OCI-LY3 (cell line): ENCODE measurements around the gene VPS41.

Source experiments
- H2AFZ ChIP-seq: fragments of 200-600, 300-600 bp; shearing (Covaris generic); 2 replicates; pipeline ENCODE4 v1.6.0; 2014; ENCODE audit warnings: antibody characterized with exemption, low read depth, low read length
- H3K27ac ChIP-seq: fragments of 200-600, 300-600 bp; sonication (generic); 2 replicates; pipeline ENCODE4 v1.5.1; 2014; ENCODE audit warnings: mild to moderate bottlenecking, low read length, moderate library complexity, mixed read lengths
- H3K27me3 ChIP-seq: fragments of 200-600, 300-600 bp; sonication (generic); 2 replicates; pipeline ENCODE4 v1.6.1; 2014; ENCODE audit warnings: low read depth, low read length, mixed read lengths
- H3K36me3 ChIP-seq: fragments of 200-600, 300-600 bp; sonication (generic); replicated peaks from 2 replicates; pipeline ENCODE3; 2014; ENCODE audit warnings: low read depth, low read length, mixed read lengths
- H3K4me1 ChIP-seq: fragments of 300-600, 200-600 bp; sonication (generic); 2 replicates; pipeline ENCODE4 v1.6.1; 2014; ENCODE audit warnings: low read length, mixed read lengths
- H3K4me2 ChIP-seq: fragments of 200-600, 300-600 bp; sonication (generic); 2 replicates; pipeline ENCODE4 v1.6.1; 2014; ENCODE audit warnings: low read length, mixed read lengths
- H3K4me3 ChIP-seq: fragments of 300-600, 200-600 bp; sonication (generic); 2 replicates; pipeline ENCODE4 v1.5.1; 2014; ENCODE audit warnings: antibody characterized with exemption, mild to moderate bottlenecking, low read length, moderate library complexity
- H3K79me2 ChIP-seq: fragments of 300-600, 200-600 bp; shearing (Covaris generic); 2 replicates; pipeline ENCODE4 v1.6.1; 2014; ENCODE audit warnings: mild to moderate bottlenecking, low read length, mixed read lengths
- H3K9ac ChIP-seq: fragments of 300-600, 200-600 bp; shearing (Covaris generic); 2 replicates; pipeline ENCODE4 v1.6.0; 2014; ENCODE audit warnings: mild to moderate bottlenecking, low read length, moderate library complexity
- H3K9me3 ChIP-seq: fragments of 200-600, 300-600 bp; shearing (Covaris generic); 2 replicates; pipeline ENCODE4 v1.6.1; 2014; ENCODE audit warnings: low read length, mixed read lengths; ENCODE audit not compliant: insufficient read depth
- H4K20me1 ChIP-seq: fragments of 200-600, 300-600 bp; sonication (generic); 2 replicates; pipeline ENCODE4 v1.6.1; 2016; ENCODE audit warnings: low read length, mixed read lengths; ENCODE audit not compliant: insufficient read depth
- EZH2phosphoT487 ChIP-seq: fragments of 200-600 bp; shearing (Covaris generic); IDR thresholded peaks from 2 replicates; pipeline ENCODE4 v1.6.1; 2018; ENCODE audit warnings: antibody characterized with exemption, mixed run types, low read depth
- TF ChIP-seq, protein P1 (sequence below): fragments of 200-600, 300-600 bp; sonication (generic); IDR thresholded peaks from 2 replicates; pipeline ENCODE4 v1.5.1; 2014; ENCODE audit warnings: antibody characterized with exemption, low read length, low read depth

The VPS41 gene

DNA sequence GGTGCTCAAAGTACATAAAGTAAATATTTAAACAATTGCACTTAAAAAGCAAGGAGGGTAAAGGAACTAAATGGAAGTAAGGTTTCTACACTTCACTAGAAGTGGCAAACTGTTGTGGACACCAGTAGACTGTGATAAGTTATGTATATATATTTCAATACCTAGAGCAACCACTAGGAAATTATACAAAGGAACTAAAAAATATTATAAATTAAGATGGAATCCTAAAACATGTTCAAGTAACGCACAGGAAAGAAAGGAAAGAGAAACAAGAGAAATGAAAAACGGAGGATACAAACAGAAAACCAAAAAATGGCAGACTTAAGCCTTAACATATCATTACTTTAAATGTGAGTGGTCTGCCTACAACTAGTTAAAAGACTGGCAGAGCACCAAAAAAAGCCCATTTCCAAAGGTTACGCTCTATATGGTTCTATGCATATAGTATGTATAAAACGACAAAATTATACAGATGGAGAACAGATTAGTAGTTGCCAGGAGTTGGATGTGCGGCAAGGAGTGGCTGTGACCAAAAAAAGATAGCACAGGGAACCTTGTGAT lies 19.0 kb downstream of the VPS41 start:
- H3K79me2 ChIP-seq: 0 out of 2 replicates have a peak, but pooled peaks cover 4% of the 10 kb centered on the region
- H3K9me3 ChIP-seq: no peaks in the 10 kb centered on the region
- H3K36me3 ChIP-seq: peaks cover 10% of the 10 kb centered on the region
- no peaks in the 10 kb centered on the region for H3K4me1 ChIP-seq
- no peak overlapping the region for H3K4me3 ChIP-seq
- H2AFZ ChIP-seq: no peak overlapping the region
- H3K27me3 ChIP-seq: no peaks in the 10 kb centered on the region
- no peak overlapping the region for H3K9ac ChIP-seq
- no peak overlapping the region for H3K27ac ChIP-seq
- TF ChIP-seq, protein P1, sequence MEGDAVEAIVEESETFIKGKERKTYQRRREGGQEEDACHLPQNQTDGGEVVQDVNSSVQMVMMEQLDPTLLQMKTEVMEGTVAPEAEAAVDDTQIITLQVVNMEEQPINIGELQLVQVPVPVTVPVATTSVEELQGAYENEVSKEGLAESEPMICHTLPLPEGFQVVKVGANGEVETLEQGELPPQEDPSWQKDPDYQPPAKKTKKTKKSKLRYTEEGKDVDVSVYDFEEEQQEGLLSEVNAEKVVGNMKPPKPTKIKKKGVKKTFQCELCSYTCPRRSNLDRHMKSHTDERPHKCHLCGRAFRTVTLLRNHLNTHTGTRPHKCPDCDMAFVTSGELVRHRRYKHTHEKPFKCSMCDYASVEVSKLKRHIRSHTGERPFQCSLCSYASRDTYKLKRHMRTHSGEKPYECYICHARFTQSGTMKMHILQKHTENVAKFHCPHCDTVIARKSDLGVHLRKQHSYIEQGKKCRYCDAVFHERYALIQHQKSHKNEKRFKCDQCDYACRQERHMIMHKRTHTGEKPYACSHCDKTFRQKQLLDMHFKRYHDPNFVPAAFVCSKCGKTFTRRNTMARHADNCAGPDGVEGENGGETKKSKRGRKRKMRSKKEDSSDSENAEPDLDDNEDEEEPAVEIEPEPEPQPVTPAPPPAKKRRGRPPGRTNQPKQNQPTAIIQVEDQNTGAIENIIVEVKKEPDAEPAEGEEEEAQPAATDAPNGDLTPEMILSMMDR: no peak
- TF ChIP-seq EZH2phosphoT487: no peak
- H3K4me2 ChIP-seq: no peak overlapping the region
- H4K20me1 ChIP-seq: no peaks in the 10 kb centered on the region

DNA sequence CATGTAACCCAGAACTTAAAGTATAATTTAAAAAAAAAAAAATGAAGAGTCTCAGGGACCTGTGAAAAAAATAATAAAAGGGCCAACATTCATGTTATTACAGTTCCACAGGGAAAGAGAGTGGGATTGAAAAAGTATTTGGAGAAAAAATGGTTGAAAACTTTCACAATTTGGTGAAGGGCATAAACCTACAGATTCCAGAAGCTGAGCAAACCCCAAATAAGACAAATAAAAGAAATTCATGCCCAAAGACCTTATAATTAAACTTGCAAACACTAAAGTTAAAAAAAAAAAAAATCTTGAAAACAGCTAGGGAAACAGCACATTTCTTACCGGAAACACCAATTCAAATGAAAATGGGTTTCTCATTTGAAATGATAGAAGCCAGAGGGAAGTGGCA lies 19.9 kb downstream of the VPS41 start:
- TF ChIP-seq, protein P1: no peak
- TF ChIP-seq EZH2phosphoT487: no peak
- no peaks in the 10 kb centered on the region for H3K27me3 ChIP-seq
- peaks cover 8% of the 10 kb centered on the region; the same call in 1 of the 2 replicates for H3K79me2 ChIP-seq
- no peak overlapping the region for H3K27ac ChIP-seq
- no peak overlapping the region for H3K4me2 ChIP-seq
- H3K4me3 ChIP-seq: no peak overlapping the region
- H3K4me1 ChIP-seq: no peaks in the 10 kb centered on the region
- H4K20me1 ChIP-seq: no peaks in the 10 kb centered on the region
- H2AFZ ChIP-seq: no peak overlapping the region
- H3K9me3 ChIP-seq: no peaks in the 10 kb centered on the region
- H3K9ac ChIP-seq: no peak overlapping the region
- H3K36me3 ChIP-seq: peaks cover 10% of the 10 kb centered on the region

DNA sequence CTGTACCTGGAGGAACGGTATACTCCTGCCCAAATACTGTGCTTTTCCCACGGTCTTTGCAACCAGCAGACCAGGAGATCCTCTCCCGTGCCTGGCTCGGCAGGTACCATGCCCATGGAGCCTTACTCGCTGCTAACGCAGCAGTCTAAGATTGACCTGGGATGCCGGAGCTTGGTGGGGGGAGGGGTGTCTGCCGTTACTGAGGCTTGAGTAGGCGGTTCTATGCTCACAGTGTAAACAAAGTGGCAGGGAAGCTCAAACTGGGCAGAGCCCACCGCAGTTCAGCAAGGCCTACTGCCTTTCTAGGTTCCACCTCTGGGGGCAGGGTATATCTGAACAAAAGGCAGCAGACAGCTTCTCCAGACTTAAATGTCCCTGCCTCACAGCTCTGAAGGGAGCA lies 22.7 kb downstream of the VPS41 start:
- Histone ChIP-seq H3K27ac (no peak overlapping the region), H3K9ac (no peak overlapping the region), H3K27me3 (no peaks in the 10 kb centered on the region), H3K4me2 (no peak overlapping the region), H3K79me2 (peaks cover 8% of the 10 kb centered on the region), H3K4me3 (no peak overlapping the region), H3K9me3 (no peaks in the 10 kb centered on the region), H3K36me3 (peaks cover 5% of the 10 kb centered on the region), H4K20me1 (peaks cover 9% of the 10 kb centered on the region; the same call in 1 of the 2 replicates), H3K4me1 (no peaks in the 10 kb centered on the region), H2AFZ (no peak overlapping the region)
- no peak for TF ChIP-seq EZH2phosphoT487
- TF ChIP-seq, protein P1: no peak

DNA sequence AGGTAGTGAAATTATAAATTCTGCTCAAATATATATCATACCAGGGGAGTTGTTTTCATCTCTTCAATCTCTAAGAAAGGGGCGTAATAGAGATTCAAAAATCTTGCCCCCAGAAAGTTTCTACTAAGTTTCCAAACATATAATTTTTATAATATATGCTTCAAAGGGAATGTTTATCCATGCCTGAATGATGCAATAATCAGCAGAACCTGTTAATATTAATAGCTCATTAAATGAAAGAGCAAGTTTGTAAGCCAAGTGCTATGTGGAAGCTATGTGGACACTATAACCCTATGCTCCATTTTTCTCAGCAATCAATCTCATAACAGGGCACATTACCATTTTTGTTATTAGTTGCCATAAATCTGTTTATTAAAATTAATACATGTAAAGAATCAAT lies 25.3 kb downstream of the VPS41 start:
- Histone ChIP-seq H3K27me3 (no peaks in the 10 kb centered on the region), H2AFZ (no peak overlapping the region), H3K36me3 (no peaks in the 10 kb centered on the region), H3K4me1 (peaks cover 6% of the 10 kb centered on the region), H3K27ac (no peak overlapping the region), H3K79me2 (peaks cover 4% of the 10 kb centered on the region), H4K20me1 (peaks cover 16% of the 10 kb centered on the region; the same call in 1 of the 2 replicates), H3K9ac (no peak overlapping the region), H3K4me3 (no peak overlapping the region), H3K4me2 (no peak overlapping the region), H3K9me3 (no peaks in the 10 kb centered on the region)
- TF ChIP-seq, protein P1: no peak
- TF ChIP-seq EZH2phosphoT487: no peak
